HCT116 (cell line): ENCODE results near the gene AKT3. TPM values are rescaled to one million over a fixed set of nuclear protein-coding genes. Genes with fewer than 3 reads are reported as not detected.

Experiments
- ATAC-seq: fragments of 200-7000 bp; cut with Tn5 transposase; 2 replicates; pipeline ENCODE4 v1.9.1; 2020; ENCODE audit warnings: mild to moderate bottlenecking, moderate library complexity
- BruUV-seq: library from RNA; stranded (reverse); fragments of 400-500 nt; replicated peaks from 2 replicates; lab custom pipeline; 2021; lab: Mats Ljungman, UMichigan
- CTCF ChIA-PET: fragments of 300-600 bp; sonication (Branson Sonifier 250); formaldehyde crosslinking; loops from one replicate; lab custom pipeline; 2021; ENCODE audit warnings: antibody characterized with exemption; lab: Charles Lee
- POLR2A ChIA-PET: fragments of 300-600, 350-600 bp; sonication (Branson Sonifier 250); formaldehyde crosslinking; loops from one replicate; lab custom pipeline; 2021; ENCODE audit warnings: antibody characterized with exemption; lab: Charles Lee
- RAD21 ChIA-PET, 2 experiments: fragments of 300-600 bp; sonication (Branson Sonifier 250); formaldehyde crosslinking; loops; one replicate each; lab custom pipeline; 2023; ENCODE audit warnings: low total read pairs in 2 of 2; ENCODE audit not compliant: uncharacterized antibody in 2 of 2, unreplicated experiment in 2 of 2, low non-redundant PET in 1 of 2; lab: Charles Lee
- DNase-seq: peaks from one replicate; pipeline ENCODE4 v3.0.0-alpha.2; 2010; ENCODE audit warnings: low read depth, low spot score
- H2AFZ ChIP-seq: fragments of 200-600 bp; shearing (Covaris generic), sonication (generic); 2 replicates; pipeline ENCODE4 v1.6.1; 2017; ENCODE audit warnings: low read depth, mixed run types, mixed read lengths, antibody characterized with exemption, low read length; ENCODE audit not compliant: poor library complexity, severe bottlenecking
- H3K27ac ChIP-seq: 2 replicates; pipeline ENCODE4 v1.5.1; 2012; ENCODE audit warnings: low read depth, low read length
- H3K27me3 ChIP-seq: fragments of 200-600 bp; sonication (generic); 2 replicates; pipeline ENCODE4 v1.6.1; 2016; ENCODE audit warnings: mixed run types, low read length, mixed read lengths; ENCODE audit not compliant: insufficient read depth
- H3K36me3 ChIP-seq, 2 experiments: fragments of 200-500 bp in 1 of 2; fragments of 200-600 bp in 1 of 2; sonication (Bioruptor generic) in 1 of 2; sonication (generic) in 1 of 2; 2 replicates each; pipeline versions ENCODE4 v1.5.1 to v1.6.1; 2014 to 2016; ENCODE audit warnings: low read length in 2 of 2, inconsistent platforms in 1 of 2, mixed read lengths in 1 of 2, mixed run types in 1 of 2; ENCODE audit not compliant: insufficient read depth in 2 of 2, control insufficient read depth in 1 of 2
- H3K4me1 ChIP-seq, 2 experiments: fragments of 200-600 bp in 1 of 2; sonication (generic) in 1 of 2; 2 replicates each; pipeline versions ENCODE4 v1.5.1 to v1.6.1; 2012 to 2017; ENCODE audit warnings: low read length in 2 of 2, inconsistent platforms in 1 of 2, mild to moderate bottlenecking in 1 of 2, mixed read lengths in 1 of 2, mixed run types in 1 of 2, moderate library complexity in 1 of 2; ENCODE audit not compliant: insufficient read depth in 2 of 2, control insufficient read depth in 1 of 2
- H3K4me2 ChIP-seq: fragments of 200-600 bp; sonication (generic); 2 replicates; pipeline ENCODE4 v1.6.1; 2017; ENCODE audit warnings: mixed run types, low read length, mixed read lengths
- H3K4me3 ChIP-seq, 2 experiments: fragments of 200-600 bp in 1 of 2; sonication (generic) in 1 of 2; replicated peaks in 1 of 2; 2 replicates each; pipeline ENCODE4 v1.5.1; 2011 to 2016; ENCODE audit warnings: low read length in 2 of 2, control low read depth in 1 of 2, low read depth in 1 of 2, mild to moderate bottlenecking in 1 of 2, mixed read lengths in 1 of 2, mixed run types in 1 of 2
- H3K79me2 ChIP-seq: fragments of 200-600 bp; sonication (generic); 2 replicates; pipeline ENCODE4 v1.6.1; 2017; ENCODE audit warnings: mild to moderate bottlenecking, mixed run types, low read length, moderate library complexity, mixed read lengths; ENCODE audit not compliant: insufficient read depth
- H3K9ac ChIP-seq: fragments of 200-600 bp; sonication (generic); 2 replicates; pipeline ENCODE4 v1.6.1; 2016; ENCODE audit warnings: low read length, mixed read lengths
- H3K9me2 ChIP-seq: fragments of 200-600 bp; sonication (generic), shearing (Covaris generic); 2 replicates; pipeline ENCODE4 v1.6.1; 2017; ENCODE audit warnings: mixed run types, mild to moderate bottlenecking, moderate library complexity; ENCODE audit not compliant: insufficient read depth
- H3K9me3 ChIP-seq, 2 experiments: fragments of 200-500 bp in 1 of 2; fragments of 200-600 bp in 1 of 2; sonication (Bioruptor generic) in 1 of 2; sonication (generic) in 1 of 2; 2 replicates each; pipeline ENCODE4 v1.6.1; 2014 to 2017; ENCODE audit warnings: low read length in 2 of 2, mixed read lengths in 2 of 2, inconsistent platforms in 1 of 2, low read depth in 1 of 2, mild to moderate bottlenecking in 1 of 2, mixed run types in 1 of 2, moderate library complexity in 1 of 2; ENCODE audit not compliant: control insufficient read depth in 1 of 2, insufficient read depth in 1 of 2
- H4K20me1 ChIP-seq: fragments of 200-600 bp; sonication (generic), shearing (Covaris generic); 2 replicates; pipeline ENCODE4 v1.6.1; 2017; ENCODE audit warnings: mixed run types, mild to moderate bottlenecking, moderate library complexity; ENCODE audit not compliant: insufficient read depth
- ATF3 ChIP-seq: IDR thresholded peaks from 2 replicates; pipeline ENCODE4 v1.6.1; 2012
- CEBPB ChIP-seq: IDR thresholded peaks from 2 replicates; pipeline ENCODE4 v1.6.1; 2012; ENCODE audit warnings: low read depth
- CTCF ChIP-seq, 3 experiments: fragments of 200-600 bp in 1 of 3; sonication (generic) in 1 of 3; IDR thresholded peaks in 2 of 3; conservative IDR thresholded peaks in 1 of 3; 2 replicates each; pipeline ENCODE4 v1.5.1; 2012 to 2017; ENCODE audit warnings: low read depth in 2 of 3, low read length in 2 of 3, antibody characterized with exemption in 1 of 3, borderline replicate concordance in 1 of 3, control low read depth in 1 of 3, mild to moderate bottlenecking in 1 of 3, mixed read lengths in 1 of 3, mixed run types in 1 of 3, moderate library complexity in 1 of 3; ENCODE audit not compliant: insufficient read depth in 1 of 3
- EZH2 ChIP-seq: fragments of 200-600 bp; sonication (generic); IDR thresholded peaks from 2 replicates; pipeline ENCODE4 v1.6.1; 2017; ENCODE audit warnings: antibody characterized with exemption, mixed run types
- MAX ChIP-seq: IDR thresholded peaks from 2 replicates; pipeline ENCODE4 v1.6.1; 2012
- POLR2A ChIP-seq: IDR thresholded peaks from 2 replicates; pipeline ENCODE4 v1.7.0; 2011; ENCODE audit warnings: borderline replicate concordance; ENCODE audit not compliant: insufficient read depth, insufficient read length; ENCODE audit errors: extremely low read depth
- POLR2AphosphoS5 ChIP-seq: IDR thresholded peaks from 2 replicates; pipeline ENCODE4 v1.6.1; 2011; ENCODE audit warnings: mild to moderate bottlenecking, low read depth, low read length, moderate library complexity
- REST ChIP-seq: IDR thresholded peaks from 2 replicates; pipeline ENCODE4 v1.6.1; 2012; ENCODE audit warnings: low read depth
- SP1 ChIP-seq: IDR thresholded peaks from 2 replicates; pipeline ENCODE4 v1.6.1; 2012; ENCODE audit warnings: low read depth
- ZBTB33 ChIP-seq: IDR thresholded peaks from 2 replicates; pipeline ENCODE4 v1.6.1; 2011; ENCODE audit warnings: mild to moderate bottlenecking, low read length, moderate library complexity; ENCODE audit not compliant: insufficient replicate concordance; ENCODE audit errors: extremely low read depth
- ZFX ChIP-seq: fragments of 450-650 bp; IDR thresholded peaks from 2 replicates; pipeline ENCODE4 v1.6.1; 2017
- intact Hi-C: fragments of 100-400 bp; cut with micrococcal nuclease; formaldehyde crosslinking; loops from 2 replicates; pipeline ENCODE4 v1.10.0; 2022
- total RNA-seq: library from RNA; stranded (reverse); gene quantifications from one replicate; pipeline ENCODE4 v1.2.1, GENCODE V29; 2021; ENCODE audit not compliant: unreplicated experiment

The AKT3 gene
- total RNA-seq, 1 experiment from 2014 or later: 0.49 TPM

GRCh38 chr1:243658594-243659105 is 191.4 kb downstream of the AKT3 start (continued):
- TF ChIP-seq REST: no peak

- H3K9me2 ChIP-seq: no peaks in the 10 kb centered on the region
- DNase-seq (no peak), ATAC-seq (no peak)
- intact Hi-C loops: no loop called here
- no peak overlapping the region for H3K9ac ChIP-seq
- H3K27ac ChIP-seq: no peak overlapping the region
- ChIA-PET CTCF (no interaction called here), POLR2A (no interaction called here), RAD21 (no interaction called here)
- no peaks in the 10 kb centered on the region for H3K9me3 ChIP-seq
- H3K4me2 ChIP-seq: no peak overlapping the region
- H4K20me1 ChIP-seq: no peaks in the 10 kb centered on the region
- TF ChIP-seq ATF3 (no peak), MAX (no peak), CEBPB (no peak), ZFX (no peak), SP1 (no peak), EZH2 (no peak), ZBTB33 (no peak), CTCF (IDR thresholded peaks at IDR 0.05 in 2 of 3, conservative IDR thresholded peaks at IDR 0.05 in 1 of 3; ENCODE audit: borderline replicate concordance in 1 of 3, insufficient read depth in 1 of 3, low read depth in 2 of 3, low read length in 2 of 3) (no peak), REST (no peak), POLR2A (no peak), POLR2AphosphoS5 (no peak)
- no peak overlapping the region for H3K4me3 ChIP-seq
- BruUV-seq: no TSS peak
- H3K27me3 ChIP-seq: peaks cover 6% of the 10 kb centered on the region; the same call in 1 of the 2 replicates
- H3K4me1 ChIP-seq: no peaks in the 10 kb centered on the region
- H2AFZ ChIP-seq: no peak overlapping the region
- H3K79me2 ChIP-seq: no peaks in the 10 kb centered on the region
- no peaks in the 10 kb centered on the region for H3K36me3 ChIP-seq
These were observed 192.2 kb downstream of the AKT3 start for GRCh38 chr1:243657793-243658192.
